GM08714 (cell line): ENCODE data around the gene ITPA.
"Not testable (repeated sequence)": the region's sequence is repeated elsewhere in the genome, so short reads cannot be mapped to it uniquely, and the experiment has no call there.

Experiments
- H3K4me3 ChIP-seq: fragments of 200-500 bp; sonication (Bioruptor generic); 2 replicates; pipeline ENCODE4 v1.5.1; 2014; ENCODE audit warnings: mild to moderate bottlenecking, low read length, inconsistent platforms
- ZNF274 ChIP-seq: IDR thresholded peaks from 2 replicates; pipeline ENCODE4 v1.6.1; 2012; ENCODE audit warnings: mild to moderate bottlenecking, low read depth, low read length

The ITPA gene

GRCh38 chr20:3168079-3168828 lies 41.0 kb upstream of the ITPA start:
- H3K4me3 ChIP-seq, result no peak overlapping the region
- no peak for TF ChIP-seq ZNF274

GRCh38 chr20:3168829-3169590 lies 40.3 kb upstream of the ITPA start:
- no peak for TF ChIP-seq ZNF274

GRCh38 chr20:3171391-3172125 lies 37.7 kb upstream of the ITPA start:
- TF ChIP-seq ZNF274, result no peak
- H3K4me3 ChIP-seq, result no peak overlapping the region

More at GRCh38 chr20:3168829-3169590, 40.3 kb upstream of the ITPA start:
- H3K4me3 ChIP-seq, result no peak overlapping the region

GRCh38 chr20:3172126-3172932 lies 37.0 kb upstream of the ITPA start:
- H3K4me3 ChIP-seq, result no peak overlapping the region
- TF ChIP-seq ZNF274, result no peak

- peak within 1 kb of the TSS; percentile 79 for H3K4me3 ChIP-seq
- TF ChIP-seq ZNF274, result no peak
Observed at GRCh38 chr20:3172933-3173609, 36.2 kb upstream of the ITPA start, which contains the start of gene LZTS3. TSS of gene LZTS3 (minus strand) at chr20:3173549. CDS start at chr20:3167163, 6,386 bp downstream.

GRCh38 chr20:3173610-3174441 lies 35.5 kb upstream of the ITPA start:
- TF ChIP-seq ZNF274, result no peak
- H3K4me3 ChIP-seq, result peak overlapping the region; percentile 79

- no peak for TF ChIP-seq ZNF274
- H3K4me3 ChIP-seq, result peak overlapping the region; percentile 79
Observed at GRCh38 chr20:3174442-3175261, 34.6 kb upstream of the ITPA start.

- TF ChIP-seq ZNF274, result no peak
- no peak overlapping the region for H3K4me3 ChIP-seq
Observed at GRCh38 chr20:3175270-3175669, 34.0 kb upstream of the ITPA start.

- TF ChIP-seq ZNF274, result no peak
- H3K4me3 ChIP-seq, result no peak overlapping the region
Observed at GRCh38 chr20:3177746-3178485, 31.4 kb upstream of the ITPA start.

GRCh38 chr20:3180319-3180718 lies 29.0 kb upstream of the ITPA start:
- no peak overlapping the region for H3K4me3 ChIP-seq
- no peak for TF ChIP-seq ZNF274

GRCh38 chr20:3181270-3181669 lies 28.0 kb upstream of the ITPA start:
- H3K4me3 ChIP-seq, result no peak overlapping the region
- TF ChIP-seq ZNF274, result no peak

- H3K4me3 ChIP-seq, result not testable (repeated sequence)
Observed at GRCh38 chr20:3182429-3182828, 26.9 kb upstream of the ITPA start.
